Pancreas (tissue), 10 donors: ENCODE measurements around the gene SIAH3. TPM values are rescaled to one million over a fixed set of nuclear protein-coding genes. Genes with fewer than 3 reads are reported as not detected.

Experiments
- ATAC-seq, 4 donors: fragments of 200-7000 bp; cut with Tn5 transposase; one replicate each; pipeline versions ENCODE4 v1.8.0 to v1.9.1; 2020; ENCODE audit warnings: mild to moderate bottlenecking in 4 of 4, moderate library complexity in 4 of 4
- DNase-seq, 6 donors: peaks; one replicate each; pipeline ENCODE4 v3.0.0-alpha.2; 2020
- FAIRE-seq: peaks from 2 replicates; lab custom pipeline; 2012; peaks lifted over from hg19 to GRCh38; lab: Jason Lieb, UNC
- H3K27ac ChIP-seq, 4 donors: fragments of 200-600 bp; sonication (generic); 1 replicate in 3 of 4; 2 replicates in 1 of 4; pipeline versions ENCODE4 v1.5.0 to v1.8.0; 2020
- H3K27me3 ChIP-seq, 4 donors: fragments of 200-600 bp; one replicate each; pipeline ENCODE4 v1.8.0; 2021
- H3K36me3 ChIP-seq, 3 donors: fragments of 200-600 bp; sonication (generic) in 1 of 3; one replicate each; pipeline versions ENCODE4 v1.5.0 to v1.8.0; 2020 to 2021
- H3K4me1 ChIP-seq, 3 donors: fragments of 200-600 bp; one replicate each; pipeline ENCODE4 v1.8.0; 2021
- H3K4me3 ChIP-seq, 4 donors: fragments of 200-600 bp; sonication (generic) in 2 of 4; one replicate each; pipeline versions ENCODE4 v1.5.0 to v1.8.0; 2020 to 2021
- H3K9me3 ChIP-seq, 4 donors: fragments of 200-600 bp; one replicate each; pipeline ENCODE4 v1.8.0; 2021
- WGBS, 2 donors: extraction: QIAGEN DNeasy Blood & Tissue Kit; methylation state at CpG; one replicate each; pipeline ENCODE4 v1.1.7; 2013; 5-methylcytosine and 5-hydroxymethylcytosine counted together
- intact Hi-C, 3 donors: fragments of 100-400 bp; cut with DNase I; formaldehyde crosslinking; loops; one replicate each; pipeline versions ENCODE4 v1.11.1 to v1.14.2; 2022
- polyA plus RNA-seq, 2 donors: library from polyadenylated mRNA; stranded (reverse); fragments of 200-250 nt; gene quantifications; one replicate each; pipeline ENCODE4 v1.2.3, GENCODE V29; 2013
- total RNA-seq, 6 donors: library from RNA; stranded (reverse); fragmentation: NEBNext Ultra II Directional in 4 of 6; extraction: Animal tissue kit (Norgen Biotek cat#: 25700) in 4 of 6; gene quantifications; one replicate each; pipeline versions ENCODE4 v1.2.1 to v1.2.4, GENCODE V29; 2021 to 2023
- TF ChIP-seq, protein P1 (sequence below), 4 donors: fragments of 200-600 bp; sonication (generic) in 3 of 4; IDR thresholded peaks; one replicate each; pipeline versions ENCODE4 v1.5.0 to v1.8.0; 2021; ENCODE audit warnings: antibody characterized with exemption in 4 of 4
- donor health status: healthy with polysubstance abuse.
- donor health status: DM: no; HTN: no; CAD: no; lungs with moderate emphysema.
- donor health status: DM: no; HTN: no; CAD: no.
- donor health status: control.
- donor health status: control.
- donor health status: Bipolar disorder and iron deficiency.
- donor health status: DM: yes; HTN: yes; CAD: no.
- donor health status: DM: no; HTN: no; CAD: no.
- donor health status: DM: no; HTN: no; CAD: no.
- donor health status: DM: yes; HTN: yes; CAD: no.

SIAH3 gene
- total and polyA plus RNA-seq, 8 donors: 0.03 TPM; not detected in 7

DNA sequence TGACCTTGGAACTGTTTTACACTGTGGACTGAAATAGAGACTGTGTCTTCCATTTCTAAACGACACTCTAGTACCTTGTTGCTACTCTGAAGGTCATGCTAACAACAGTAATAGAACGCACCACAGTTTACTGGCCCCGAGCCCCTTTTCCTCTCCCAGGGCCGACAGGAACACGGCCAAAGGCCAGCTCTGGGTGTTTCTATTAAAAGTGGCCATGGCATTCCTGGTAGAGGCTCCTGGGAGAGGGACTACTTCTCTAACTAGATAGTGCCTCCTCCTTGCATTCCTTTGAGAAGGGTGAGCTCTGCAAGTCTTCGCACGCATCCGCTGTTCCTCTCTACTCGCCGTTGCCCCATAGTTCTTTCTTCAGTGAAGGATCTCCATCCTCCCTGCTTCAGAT lies 18.7 kb upstream of the SIAH3 start:
- ATAC-seq (peak in 1 of 4 donors; percentile 25), FAIRE-seq (no peak), DNase-seq (no peak)
- no peaks in the 10 kb centered on the region for H3K36me3 ChIP-seq
- no peak overlapping the region for H3K4me3 ChIP-seq
- no peak overlapping the region for H3K27ac ChIP-seq
- no peaks in the 10 kb centered on the region for H3K9me3 ChIP-seq
- no peaks in the 10 kb centered on the region for H3K27me3 ChIP-seq
- H3K4me1 ChIP-seq: no peaks in the 10 kb centered on the region
- WGBS, 2 donors: 61 to 70% methylated on average over 10 of the region's 10 CpGs
- intact Hi-C loops: no loop called here
- TF ChIP-seq, protein P1, sequence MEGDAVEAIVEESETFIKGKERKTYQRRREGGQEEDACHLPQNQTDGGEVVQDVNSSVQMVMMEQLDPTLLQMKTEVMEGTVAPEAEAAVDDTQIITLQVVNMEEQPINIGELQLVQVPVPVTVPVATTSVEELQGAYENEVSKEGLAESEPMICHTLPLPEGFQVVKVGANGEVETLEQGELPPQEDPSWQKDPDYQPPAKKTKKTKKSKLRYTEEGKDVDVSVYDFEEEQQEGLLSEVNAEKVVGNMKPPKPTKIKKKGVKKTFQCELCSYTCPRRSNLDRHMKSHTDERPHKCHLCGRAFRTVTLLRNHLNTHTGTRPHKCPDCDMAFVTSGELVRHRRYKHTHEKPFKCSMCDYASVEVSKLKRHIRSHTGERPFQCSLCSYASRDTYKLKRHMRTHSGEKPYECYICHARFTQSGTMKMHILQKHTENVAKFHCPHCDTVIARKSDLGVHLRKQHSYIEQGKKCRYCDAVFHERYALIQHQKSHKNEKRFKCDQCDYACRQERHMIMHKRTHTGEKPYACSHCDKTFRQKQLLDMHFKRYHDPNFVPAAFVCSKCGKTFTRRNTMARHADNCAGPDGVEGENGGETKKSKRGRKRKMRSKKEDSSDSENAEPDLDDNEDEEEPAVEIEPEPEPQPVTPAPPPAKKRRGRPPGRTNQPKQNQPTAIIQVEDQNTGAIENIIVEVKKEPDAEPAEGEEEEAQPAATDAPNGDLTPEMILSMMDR (IDR thresholded peaks at IDR 0.05): no peak

DNA sequence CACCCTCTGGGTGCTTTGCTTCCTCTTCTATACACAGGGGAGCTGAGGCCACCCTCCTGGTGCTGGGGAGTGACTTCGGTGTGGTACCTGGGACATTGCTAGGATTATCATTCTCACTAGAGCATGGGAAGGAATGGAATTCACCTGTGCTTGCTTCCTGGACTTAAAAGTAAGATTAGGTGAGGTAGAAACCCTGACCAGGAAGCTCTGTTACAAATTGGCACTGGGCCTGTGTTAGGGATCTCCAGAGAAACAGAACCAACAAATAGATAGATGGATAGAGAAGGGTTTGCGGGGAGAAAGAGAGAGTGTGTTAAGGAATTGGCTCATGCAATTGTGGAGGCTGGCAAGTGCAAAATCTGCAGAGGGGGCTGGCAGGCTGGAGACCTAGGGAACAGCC lies 13.9 kb upstream of the SIAH3 start:
- intact Hi-C loops: no loop called here
- H3K27ac ChIP-seq: no peak overlapping the region
- no peaks in the 10 kb centered on the region for H3K4me1 ChIP-seq
- DNase-seq: no peak
- no peaks in the 10 kb centered on the region for H3K27me3 ChIP-seq
- FAIRE-seq: no peak
- 74 to 77% methylated on average over 2 of the region's 2 CpGs for WGBS, 2 donors
- ATAC-seq: peak in 3 of 4 donors; percentile 25 to 63 (median 43)
- H3K4me3 ChIP-seq: no peak overlapping the region
- H3K36me3 ChIP-seq: no peaks in the 10 kb centered on the region
- TF ChIP-seq, protein P1 (IDR thresholded peaks at IDR 0.05): no peak
- no peaks in the 10 kb centered on the region for H3K9me3 ChIP-seq

DNA sequence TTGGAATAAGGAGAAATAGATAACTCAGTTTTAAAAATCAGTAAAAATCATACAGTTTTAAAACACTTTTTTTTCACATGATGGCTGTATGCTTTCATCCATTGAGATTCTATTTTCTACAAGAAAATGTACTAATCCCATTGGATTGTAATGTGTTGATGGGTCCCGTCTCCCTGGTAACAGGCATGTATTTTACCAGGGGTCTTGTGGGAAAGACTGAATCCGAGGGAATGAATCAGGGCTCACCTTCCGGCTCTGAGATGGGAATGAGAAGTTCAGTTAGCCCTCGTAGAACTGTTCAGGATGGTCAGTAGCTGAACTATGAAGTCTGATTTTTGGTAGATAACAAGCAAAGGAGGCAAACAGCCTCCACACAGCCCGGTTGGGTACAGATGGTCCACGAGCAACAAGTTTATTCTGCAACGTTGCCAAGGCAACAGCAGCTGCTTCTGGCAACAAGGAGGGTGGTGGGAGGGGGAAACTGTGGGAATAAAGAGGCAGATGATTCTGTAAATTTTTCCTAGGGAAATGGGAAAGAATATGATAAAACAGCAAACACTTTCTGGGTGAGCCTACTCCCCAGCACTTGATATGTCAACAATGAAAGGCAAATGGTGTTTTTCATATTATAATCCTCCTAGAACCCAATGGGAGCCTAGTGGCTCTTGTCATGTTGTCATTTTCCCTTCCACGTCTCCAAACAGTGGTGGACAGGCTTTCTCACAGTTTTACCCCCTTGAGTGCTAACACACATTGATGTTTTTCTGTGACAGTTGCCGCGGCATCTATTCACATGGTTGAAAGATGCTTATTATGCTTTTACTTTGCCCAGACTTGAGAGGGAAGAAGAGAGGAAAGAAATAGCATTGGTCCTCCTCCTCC lies 12.4 kb upstream of the SIAH3 start:
- TF ChIP-seq, protein P1 (IDR thresholded peaks at IDR 0.05): no peak
- no peak for ATAC-seq
- 55 to 58% methylated on average over 10 of the region's 10 CpGs for WGBS, 2 donors
- intact Hi-C loops: no loop called here
- H3K4me1 ChIP-seq: no peaks in the 10 kb centered on the region
- no peak for FAIRE-seq
- H3K4me3 ChIP-seq: no peak overlapping the region
- no peaks in the 10 kb centered on the region for H3K36me3 ChIP-seq
- H3K27me3 ChIP-seq: no peaks in the 10 kb centered on the region
- no peak overlapping the region for H3K27ac ChIP-seq
- DNase-seq: no peak
- no peaks in the 10 kb centered on the region for H3K9me3 ChIP-seq

DNA sequence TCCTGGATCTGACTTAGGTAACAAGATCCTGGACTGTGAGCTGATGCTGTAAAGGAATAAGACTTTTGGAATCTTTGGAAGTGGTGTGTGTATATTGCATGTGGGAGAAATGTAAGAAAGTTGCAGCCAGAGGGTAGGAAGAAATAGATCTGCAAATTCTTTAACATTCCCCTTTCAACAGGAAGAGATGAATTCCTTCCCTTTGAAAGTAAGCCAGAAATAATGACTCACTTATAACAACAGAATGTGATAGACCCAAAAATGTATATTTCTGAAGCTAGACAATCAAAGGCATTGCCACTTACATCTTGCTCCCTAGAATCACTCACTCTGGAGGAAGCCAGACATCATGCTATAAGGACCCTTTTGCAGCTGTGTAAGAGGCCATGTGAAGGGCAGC lies 9.8 kb upstream of the SIAH3 start:
- FAIRE-seq (no peak), DNase-seq (no peak), ATAC-seq (no peak)
- H3K27ac ChIP-seq: no peak overlapping the region
- H3K9me3 ChIP-seq: no peaks in the 10 kb centered on the region
- H3K4me3 ChIP-seq: no peak overlapping the region
- no peaks in the 10 kb centered on the region for H3K36me3 ChIP-seq
- intact Hi-C loops: no loop called here
- H3K27me3 ChIP-seq: no peaks in the 10 kb centered on the region
- H3K4me1 ChIP-seq: no peaks in the 10 kb centered on the region
- TF ChIP-seq, protein P1 (IDR thresholded peaks at IDR 0.05): no peak

DNA sequence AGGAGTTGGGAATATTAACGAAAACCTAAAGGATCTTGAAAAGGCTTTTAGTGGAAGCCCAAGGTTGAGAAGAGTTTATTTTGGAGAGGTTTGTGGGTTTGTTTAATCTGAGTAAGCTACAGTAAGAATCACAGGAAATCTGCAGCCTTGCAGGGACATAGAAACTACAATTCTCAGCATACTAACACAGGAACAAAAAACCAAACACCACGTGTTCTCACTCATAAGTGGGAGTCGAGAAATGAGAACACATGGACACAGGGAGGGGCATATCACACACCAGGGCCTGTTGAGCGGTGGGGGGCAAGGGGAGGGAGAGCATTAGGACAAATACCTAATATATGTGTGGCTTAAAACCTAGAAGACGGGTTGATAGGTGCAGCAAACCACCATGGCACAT lies 8.7 kb upstream of the SIAH3 start:
- no peak for ATAC-seq

More for the DNA sequence above, 8.7 kb upstream of the SIAH3 start:
- intact Hi-C loops: no loop called here
- no peaks in the 10 kb centered on the region for H3K4me1 ChIP-seq
- TF ChIP-seq, protein P1 (IDR thresholded peaks at IDR 0.05): no peak
- FAIRE-seq (no peak), DNase-seq (no peak)
- no peaks in the 10 kb centered on the region for H3K27me3 ChIP-seq
- H3K9me3 ChIP-seq: no peaks in the 10 kb centered on the region
- 54 to 64% methylated on average over 5 of the region's 5 CpGs for WGBS, 2 donors
- no peaks in the 10 kb centered on the region for H3K36me3 ChIP-seq
- H3K27ac ChIP-seq: no peak overlapping the region
- no peak overlapping the region for H3K4me3 ChIP-seq
